HUES6 (cell line): Measurements from ENCODE around the gene KCNK2.

Source experiments
- H3K27ac ChIP-seq: 2 replicates; pipeline ENCODE4 v1.7.0; 2013; ENCODE audit warnings: low read depth, mild to moderate bottlenecking, low read length, inconsistent platforms
- H3K27me3 ChIP-seq: 2 replicates; pipeline ENCODE4 v1.6.1; 2013; ENCODE audit warnings: low read length; ENCODE audit not compliant: control insufficient read depth, insufficient read depth
- H3K36me3 ChIP-seq: 2 replicates; pipeline ENCODE4 v1.6.1; 2013; ENCODE audit warnings: low read length; ENCODE audit not compliant: control insufficient read depth, insufficient read depth
- H3K4me1 ChIP-seq: 2 replicates; pipeline ENCODE4 v1.6.1; 2013; ENCODE audit warnings: low read length; ENCODE audit not compliant: control insufficient read depth, insufficient read depth
- H3K4me3 ChIP-seq: 2 replicates; pipeline ENCODE4 v1.5.1; 2013; ENCODE audit warnings: low read depth, low read length
- H3K9ac ChIP-seq: one replicate; pipeline ENCODE4 v1.6.1; 2013; ENCODE audit warnings: mild to moderate bottlenecking, low read length
- H3K9me3 ChIP-seq: 2 replicates; pipeline ENCODE4 v1.6.1; 2013; ENCODE audit warnings: low read depth, low read length; ENCODE audit not compliant: control insufficient read depth, insufficient read depth

Gene KCNK2

DNA sequence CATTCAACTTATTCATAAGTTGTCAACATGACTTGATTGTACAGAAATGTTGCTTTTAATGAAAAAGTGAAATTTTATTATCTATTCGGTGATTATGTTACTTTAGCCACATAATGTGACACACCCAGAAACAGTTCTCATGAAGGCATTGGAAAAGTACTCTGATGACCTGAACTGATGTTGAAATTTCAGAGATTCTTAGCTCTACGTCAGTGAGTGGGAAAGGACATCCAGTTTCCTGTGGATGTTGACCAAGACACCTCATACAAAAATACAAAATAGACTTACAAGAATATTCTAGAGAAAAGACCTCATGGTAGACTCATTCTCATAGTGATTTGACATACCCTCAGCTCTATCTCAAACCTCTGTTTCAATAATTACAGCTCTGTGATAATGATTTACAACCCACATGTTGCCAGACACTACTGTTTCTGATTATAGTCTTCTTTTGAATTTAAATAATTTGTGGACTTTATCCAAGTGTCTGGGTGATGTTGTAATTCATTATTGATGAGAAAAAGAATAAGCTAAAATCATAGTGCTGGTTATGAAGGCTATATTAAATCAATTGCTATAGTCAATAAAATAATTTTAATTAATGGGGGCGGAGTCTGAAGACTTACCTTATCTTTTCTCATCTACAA is 37.3 kb downstream of the KCNK2 start:
- no peak overlapping the region for H3K27ac ChIP-seq
- no peak overlapping the region for H3K4me3 ChIP-seq
- H3K9me3 ChIP-seq: no peaks in the 10 kb centered on the region
- no peaks in the 10 kb centered on the region for H3K4me1 ChIP-seq
- no peaks in the 10 kb centered on the region for H3K27me3 ChIP-seq
- H3K36me3 ChIP-seq: no peaks in the 10 kb centered on the region
- H3K9ac ChIP-seq: no peak overlapping the region

DNA sequence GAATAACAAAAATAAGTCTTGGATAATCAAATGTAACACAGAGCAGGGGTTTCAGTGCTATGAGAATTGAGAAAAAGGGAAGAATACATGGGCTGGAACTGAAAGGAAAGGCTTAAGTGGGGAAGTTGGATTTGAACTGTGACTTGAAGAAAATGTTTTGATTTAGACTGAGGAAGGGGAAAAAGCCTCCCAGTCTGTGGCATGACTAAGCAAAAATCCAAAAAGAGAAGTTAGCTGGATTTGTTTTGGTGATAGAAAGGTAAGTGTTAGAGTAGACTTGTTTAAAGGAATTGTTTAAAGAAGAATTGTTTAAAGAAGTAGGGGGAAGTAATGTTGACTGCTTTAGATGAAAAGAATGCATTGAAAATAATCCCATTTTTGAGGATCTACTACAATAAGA is 46.0 kb downstream of the KCNK2 start:
- H3K4me1 ChIP-seq: no peaks in the 10 kb centered on the region; the same call in 1 of the 2 replicates
- H3K36me3 ChIP-seq: no peaks in the 10 kb centered on the region
- no peaks in the 10 kb centered on the region for H3K27me3 ChIP-seq
- no peaks in the 10 kb centered on the region for H3K9me3 ChIP-seq
- no peak overlapping the region for H3K9ac ChIP-seq
- H3K4me3 ChIP-seq: no peak overlapping the region
- H3K27ac ChIP-seq: no peak overlapping the region

DNA sequence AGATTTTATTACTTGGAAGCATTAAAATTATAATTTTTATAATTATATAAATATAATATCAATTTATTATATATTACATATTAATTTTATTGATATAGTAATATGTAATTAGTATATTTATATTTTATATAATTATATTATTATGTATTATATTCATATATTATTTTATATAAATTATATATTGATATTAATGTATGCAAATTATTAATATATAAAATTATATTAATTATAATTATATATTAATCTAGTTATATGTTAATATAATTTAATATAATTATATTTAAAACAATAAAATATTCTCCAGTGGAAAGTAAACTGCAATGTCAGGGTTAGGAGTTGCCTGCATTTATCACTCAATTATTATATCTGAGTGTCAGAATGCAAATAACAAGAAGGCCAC is 48.8 kb downstream of the KCNK2 start:
- Histone ChIP-seq H3K9ac (no peak overlapping the region), H3K4me1 (no peaks in the 10 kb centered on the region; the same call in 1 of the 2 replicates), H3K27me3 (no peaks in the 10 kb centered on the region), H3K9me3 (no peaks in the 10 kb centered on the region), H3K27ac (no peak overlapping the region), H3K4me3 (no peak overlapping the region), H3K36me3 (no peaks in the 10 kb centered on the region)

DNA sequence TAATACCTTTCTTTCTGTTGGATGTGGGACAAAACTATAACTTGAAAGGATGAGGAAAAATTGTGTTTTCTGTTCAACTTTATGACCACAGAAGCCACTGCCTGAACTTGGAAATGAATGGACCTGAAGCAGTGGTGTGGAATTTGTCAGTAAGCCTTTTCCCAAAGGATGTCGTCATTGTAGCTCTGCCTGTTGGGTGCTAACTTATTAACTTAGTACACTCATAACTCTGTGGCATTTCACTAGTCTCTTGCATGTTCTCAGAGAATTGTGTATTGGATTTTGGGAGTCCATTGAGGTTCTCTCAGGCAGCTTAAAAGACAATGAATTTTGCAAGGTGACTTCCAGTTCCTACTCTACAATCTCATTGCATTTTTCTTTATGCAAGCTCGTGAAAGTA is 49.6 kb downstream of the KCNK2 start:
- H3K4me1 ChIP-seq: no peaks in the 10 kb centered on the region; the same call in 1 of the 2 replicates
- H3K9me3 ChIP-seq: no peaks in the 10 kb centered on the region
- no peaks in the 10 kb centered on the region for H3K27me3 ChIP-seq
- H3K4me3 ChIP-seq: no peak overlapping the region
- no peak overlapping the region for H3K27ac ChIP-seq
- no peaks in the 10 kb centered on the region for H3K36me3 ChIP-seq
- no peak overlapping the region for H3K9ac ChIP-seq

DNA sequence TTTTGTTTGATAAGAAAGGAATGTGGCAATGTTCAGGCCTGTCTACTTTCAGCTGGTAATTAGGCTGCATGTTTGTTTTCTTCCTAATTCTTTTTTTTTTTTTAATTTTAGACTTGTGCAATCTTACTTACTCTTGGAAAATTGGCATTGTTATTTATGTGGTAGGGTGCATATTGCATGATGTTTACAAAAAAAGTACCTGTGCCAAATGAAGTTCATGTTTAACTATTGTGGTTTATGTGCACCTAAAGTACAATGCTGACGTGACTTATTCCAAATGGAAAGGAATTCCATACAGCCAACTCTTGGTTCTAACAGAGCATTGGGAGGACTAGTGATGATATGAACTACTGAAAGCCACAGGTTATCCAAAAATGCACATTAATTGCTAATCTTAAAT is 51.0 kb downstream of the KCNK2 start:
- Histone ChIP-seq H3K9me3 (no peaks in the 10 kb centered on the region), H3K4me3 (no peak overlapping the region), H3K4me1 (no peaks in the 10 kb centered on the region; the same call in 1 of the 2 replicates), H3K36me3 (no peaks in the 10 kb centered on the region), H3K27me3 (no peaks in the 10 kb centered on the region), H3K9ac (no peak overlapping the region), H3K27ac (no peak overlapping the region)

DNA sequence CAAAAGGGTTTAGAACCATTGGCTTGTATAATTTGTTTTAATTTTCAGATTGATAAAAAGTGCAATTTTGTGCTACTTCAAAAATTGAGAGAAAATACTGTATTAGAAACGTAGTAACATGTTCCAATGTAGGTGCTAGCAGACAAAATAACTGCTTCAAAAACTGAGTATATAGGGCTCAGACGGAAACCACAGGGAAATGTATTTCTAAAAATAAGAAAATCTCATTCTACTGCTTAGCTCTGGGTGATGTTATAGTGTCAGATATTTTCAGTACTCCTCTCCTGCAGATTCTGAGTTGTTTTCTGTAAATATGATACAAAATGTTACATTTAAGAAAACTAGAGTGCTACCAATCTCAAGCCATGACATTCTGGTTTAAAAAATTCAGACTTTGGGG is 55.4 kb downstream of the KCNK2 start:
- Histone ChIP-seq H3K27ac (no peak overlapping the region), H3K9ac (no peak overlapping the region), H3K36me3 (no peaks in the 10 kb centered on the region), H3K4me1 (no peaks in the 10 kb centered on the region), H3K9me3 (peaks cover 6% of the 10 kb centered on the region; the same call in 1 of the 2 replicates), H3K27me3 (no peaks in the 10 kb centered on the region), H3K4me3 (no peak overlapping the region)

DNA sequence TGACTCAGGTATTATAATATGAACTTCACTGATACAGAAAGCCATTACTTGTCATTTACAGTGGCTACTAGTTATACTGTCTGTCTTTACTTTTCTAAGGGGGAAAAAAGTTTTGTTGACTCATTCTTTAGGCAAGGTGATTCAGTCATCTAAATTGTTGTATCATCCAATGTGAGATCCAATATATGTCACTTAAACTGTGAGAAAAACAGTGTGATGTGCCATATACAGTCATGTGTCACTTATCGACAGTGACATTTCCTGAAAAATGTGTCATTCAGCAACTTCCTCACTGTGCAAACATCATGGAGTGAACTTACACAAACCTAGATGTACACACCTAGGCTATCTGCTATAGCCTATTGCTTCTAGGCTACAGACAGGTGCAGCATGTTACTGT is 57.6 kb downstream of the KCNK2 start:
- H3K4me1 ChIP-seq: no peaks in the 10 kb centered on the region
- H3K9me3 ChIP-seq: peaks cover 6% of the 10 kb centered on the region; the same call in 1 of the 2 replicates
- H3K4me3 ChIP-seq: no peak overlapping the region
- no peaks in the 10 kb centered on the region for H3K36me3 ChIP-seq
- H3K27ac ChIP-seq: no peak overlapping the region
- H3K9ac ChIP-seq: no peak overlapping the region
- no peaks in the 10 kb centered on the region for H3K27me3 ChIP-seq

DNA sequence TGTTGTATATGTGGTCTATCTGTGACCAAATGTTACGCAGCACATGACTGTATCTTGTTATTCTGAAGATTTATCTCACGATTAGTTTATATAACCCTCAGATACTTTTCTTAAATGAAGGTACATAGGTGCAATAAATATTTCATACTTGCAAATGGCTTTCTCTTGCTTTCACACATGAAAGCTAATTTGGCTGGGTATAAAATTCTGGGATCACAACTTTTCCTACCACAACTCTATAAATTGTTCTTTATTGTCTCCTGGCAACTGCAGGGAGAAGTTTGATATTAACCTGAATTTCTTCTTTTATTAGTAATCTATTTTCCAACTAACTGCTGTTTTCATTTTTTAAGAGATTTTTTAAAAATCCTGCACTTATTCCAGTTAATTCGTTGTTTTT is 58.9 kb downstream of the KCNK2 start:
- H3K36me3 ChIP-seq: no peaks in the 10 kb centered on the region
- H3K9ac ChIP-seq: no peak overlapping the region
- peaks cover 6% of the 10 kb centered on the region; the same call in 1 of the 2 replicates for H3K9me3 ChIP-seq
- no peaks in the 10 kb centered on the region for H3K27me3 ChIP-seq
- no peak overlapping the region for H3K27ac ChIP-seq
- no peak overlapping the region for H3K4me3 ChIP-seq
- H3K4me1 ChIP-seq: no peaks in the 10 kb centered on the region

DNA sequence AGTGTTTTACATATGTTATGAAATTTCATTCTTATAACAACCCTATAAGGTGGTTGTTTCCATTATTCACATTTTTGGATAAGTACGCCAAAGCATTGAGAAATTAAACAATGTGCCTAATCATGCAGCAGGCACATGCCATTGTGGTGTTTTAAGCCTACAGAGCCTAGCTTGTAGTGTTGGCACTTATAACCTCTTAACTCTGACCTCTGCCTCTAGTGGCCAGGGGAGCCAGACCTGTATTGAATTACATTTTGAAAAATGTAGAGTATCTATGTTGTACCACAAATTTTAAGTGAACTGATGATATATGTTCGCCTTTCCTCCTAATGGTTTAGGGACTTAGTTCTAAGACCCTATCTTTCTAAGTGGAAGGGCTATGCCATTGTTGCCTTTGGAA is 61.0 kb downstream of the KCNK2 start:
- no peaks in the 10 kb centered on the region for H3K27me3 ChIP-seq
- H3K27ac ChIP-seq: no peak overlapping the region
- H3K4me3 ChIP-seq: no peak overlapping the region
- H3K9ac ChIP-seq: no peak overlapping the region
- no peaks in the 10 kb centered on the region for H3K4me1 ChIP-seq
- H3K9me3 ChIP-seq: peaks cover 6% of the 10 kb centered on the region; the same call in 1 of the 2 replicates
- no peaks in the 10 kb centered on the region for H3K36me3 ChIP-seq

DNA sequence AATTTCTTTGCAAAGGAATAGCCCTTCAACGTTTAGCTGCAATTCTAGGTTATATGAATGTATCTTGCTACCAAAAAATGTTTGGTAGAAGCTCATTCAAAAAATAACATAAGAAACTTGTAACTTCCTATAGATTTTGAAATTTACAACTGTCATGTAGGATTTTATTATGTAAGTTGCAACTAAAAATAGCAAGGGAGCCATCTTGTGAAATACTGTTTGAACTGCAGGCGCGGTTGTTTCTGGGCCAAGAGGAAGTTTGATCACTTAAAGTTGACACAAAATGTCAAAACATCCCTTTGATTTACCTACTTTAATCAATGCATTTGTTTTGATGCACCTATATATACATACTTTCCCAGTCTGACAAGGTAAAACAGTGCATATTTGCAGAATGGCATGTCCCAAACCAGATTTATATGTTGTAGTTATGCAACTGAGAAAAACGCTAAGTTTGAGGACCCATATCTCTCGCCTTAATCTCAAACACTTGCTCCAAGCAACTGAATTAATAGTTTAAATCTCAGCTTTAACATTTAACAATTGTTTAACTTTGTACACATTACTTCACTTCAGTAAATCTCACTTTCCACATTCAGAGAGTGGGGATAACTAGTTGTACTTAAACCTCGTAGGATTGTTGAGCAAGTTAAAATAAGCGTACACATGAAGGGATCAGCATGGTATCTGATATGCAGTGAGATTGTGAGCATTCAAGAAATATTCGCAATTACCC is 63.9 kb downstream of the KCNK2 start:
- Histone ChIP-seq H3K36me3 (no peaks in the 10 kb centered on the region), H3K27ac (no peak overlapping the region), H3K4me3 (no peak overlapping the region), H3K9ac (no peak overlapping the region), H3K27me3 (no peaks in the 10 kb centered on the region), H3K9me3 (peaks cover 6% of the 10 kb centered on the region; the same call in 1 of the 2 replicates), H3K4me1 (no peaks in the 10 kb centered on the region)

DNA sequence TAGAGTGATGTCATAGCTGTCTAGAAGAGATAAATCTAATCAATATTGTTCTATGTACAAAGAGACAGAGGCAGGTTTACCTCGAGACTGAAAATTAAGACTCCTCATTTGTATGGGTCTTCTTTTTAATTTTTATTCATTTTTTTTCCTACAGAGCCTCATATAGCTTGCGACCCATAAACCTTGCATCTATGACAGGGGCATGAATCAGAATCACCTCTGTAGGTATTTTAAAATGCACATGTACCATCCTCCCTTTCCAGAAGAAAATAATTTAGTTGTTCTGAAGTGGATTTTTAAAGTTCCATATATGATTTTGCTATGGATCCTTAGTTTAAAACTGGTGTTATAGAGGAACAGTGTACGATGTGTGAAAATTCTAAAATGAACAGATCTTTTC is 64.5 kb downstream of the KCNK2 start:
- Histone ChIP-seq H3K27ac (no peak overlapping the region), H3K4me3 (no peak overlapping the region), H3K27me3 (no peaks in the 10 kb centered on the region), H3K9ac (no peak overlapping the region), H3K4me1 (no peaks in the 10 kb centered on the region), H3K9me3 (peaks cover under 1% of the 10 kb centered on the region; the same call in 1 of the 2 replicates), H3K36me3 (no peaks in the 10 kb centered on the region)
